WTC11 (cell line): ENCODE measurements around the gene TNFAIP2. TPM values are rescaled to one million over a fixed set of nuclear protein-coding genes. Genes with fewer than 3 reads are reported as not detected.

ENCODE experiments used
- ATAC-seq: fragments of 200-7000 bp; cut with Tn5 transposase; 2 replicates; pipeline ENCODE4 v1.10.0; 2021; ENCODE audit warnings: mild to moderate bottlenecking, moderate library complexity
- CTCF ChIA-PET: fragments of 300-600 bp; sonication (Branson Sonifier 250); formaldehyde crosslinking; loops from one replicate; lab custom pipeline; 2021; ENCODE audit warnings: antibody characterized with exemption; lab: Charles Lee
- POLR2A ChIA-PET: fragments of 350-600 bp; sonication (Branson Sonifier 250); formaldehyde crosslinking; loops from one replicate; lab custom pipeline; 2021; ENCODE audit warnings: antibody characterized with exemption; lab: Charles Lee
- DNase-seq: peaks from one replicate; pipeline ENCODE4 v3.0.0; 2021; ENCODE audit warnings: low spot score
- H3K27ac Mint-ChIP-seq: 2 replicates; pipeline ENCODE4 v1.8.0; 2021; ENCODE audit warnings: mixed read lengths
- H3K27me3 Mint-ChIP-seq: 2 replicates; pipeline ENCODE4 v1.8.0; 2021; ENCODE audit warnings: low read depth, mild to moderate bottlenecking, moderate library complexity, mixed read lengths
- H3K36me3 Mint-ChIP-seq: 2 replicates; pipeline ENCODE4 v1.8.0; 2021; ENCODE audit warnings: mixed read lengths
- H3K4me1 Mint-ChIP-seq: 2 replicates; pipeline ENCODE4 v1.8.0; 2022; ENCODE audit warnings: mixed read lengths
- H3K4me3 Mint-ChIP-seq: 2 replicates; pipeline ENCODE4 v1.8.0; 2021; ENCODE audit warnings: mild to moderate bottlenecking, moderate library complexity, mixed read lengths
- H3K9me3 Mint-ChIP-seq: 2 replicates; pipeline ENCODE4 v1.8.0; 2021; ENCODE audit warnings: mixed read lengths
- ETV6 ChIP-seq: sonication (generic); formaldehyde crosslinking; IDR thresholded peaks from 2 replicates; pipeline ENCODE4 v1.8.1; 2022; ENCODE audit warnings: mild to moderate bottlenecking, missing genetic modification reagents
- FOXK1 ChIP-seq: sonication (generic); formaldehyde crosslinking; IDR thresholded peaks from 2 replicates; pipeline ENCODE4 v1.8.0; 2022; ENCODE audit warnings: mild to moderate bottlenecking, moderate library complexity, missing genetic modification reagents
- MXD4 ChIP-seq: fragments of 250-450 bp; sonication (Bioruptor Pico); IDR thresholded peaks from 2 replicates; pipeline ENCODE4 v1.8.0; 2021; ENCODE audit warnings: mild to moderate bottlenecking, moderate library complexity, borderline replicate concordance
- NFE2L1 ChIP-seq: sonication (generic); formaldehyde crosslinking; IDR thresholded peaks from 2 replicates; pipeline ENCODE4 v1.8.1; 2023; ENCODE audit warnings: missing genetic modification reagents
- NR2C2 ChIP-seq: sonication (generic); formaldehyde crosslinking; IDR thresholded peaks from 2 replicates; pipeline ENCODE4 v1.8.0; 2022; ENCODE audit warnings: mild to moderate bottlenecking, missing genetic modification reagents
- PRDM15 ChIP-seq: sonication (generic); formaldehyde crosslinking; IDR thresholded peaks from 2 replicates; pipeline ENCODE4 v1.8.0; 2022; ENCODE audit warnings: missing genetic modification reagents
- PREB ChIP-seq: sonication (generic); formaldehyde crosslinking; IDR thresholded peaks from 2 replicates; pipeline ENCODE4 v1.8.1; 2022; ENCODE audit warnings: mild to moderate bottlenecking, missing genetic modification reagents, moderate library complexity, borderline replicate concordance
- RORB ChIP-seq: fragments of 250-450 bp; sonication (Bioruptor Pico); IDR thresholded peaks from 2 replicates; pipeline ENCODE4 v1.9.0; 2021; ENCODE audit warnings: mild to moderate bottlenecking
- ZBTB21 ChIP-seq: sonication (generic); formaldehyde crosslinking; IDR thresholded peaks from 2 replicates; pipeline ENCODE4 v1.8.1; 2023; ENCODE audit warnings: mild to moderate bottlenecking, missing genetic modification reagents, borderline replicate concordance
- ZNF219 ChIP-seq: sonication (generic); formaldehyde crosslinking; IDR thresholded peaks from 2 replicates; pipeline ENCODE4 v1.8.0; 2023; ENCODE audit warnings: missing genetic modification reagents, mild to moderate bottlenecking, borderline replicate concordance
- ZNF263 ChIP-seq: sonication (generic); formaldehyde crosslinking; IDR thresholded peaks from 2 replicates; pipeline ENCODE4 v1.8.1; 2022; ENCODE audit warnings: low read depth, mild to moderate bottlenecking, moderate library complexity, missing genetic modification reagents
- ZNF281 ChIP-seq: sonication (generic); formaldehyde crosslinking; IDR thresholded peaks from 2 replicates; pipeline ENCODE4 v1.8.0; 2023; ENCODE audit warnings: mild to moderate bottlenecking, missing genetic modification reagents
- ZNF396 ChIP-seq: fragments of 250-450 bp; sonication (Bioruptor Pico); IDR thresholded peaks from 2 replicates; pipeline ENCODE4 v1.8.0; 2021; ENCODE audit warnings: mild to moderate bottlenecking, moderate library complexity, borderline replicate concordance
- ZNF416 ChIP-seq: fragments of 250-450 bp; sonication (Bioruptor Pico); IDR thresholded peaks from 2 replicates; pipeline ENCODE4 v1.9.0; 2021; ENCODE audit warnings: mild to moderate bottlenecking, inconsistent platforms
- ZNF423 ChIP-seq: fragments of 250-450 bp; sonication (Bioruptor Pico); IDR thresholded peaks from 2 replicates; pipeline ENCODE4 v2.1.2; 2022; ENCODE audit warnings: mild to moderate bottlenecking, moderate library complexity
- ZNF425 ChIP-seq: fragments of 250-450 bp; sonication (Bioruptor Pico); conservative IDR thresholded peaks from 2 replicates; pipeline ENCODE4 v1.9.0; 2021; ENCODE audit warnings: mild to moderate bottlenecking
- total RNA-seq: library from RNA; stranded (reverse); gene quantifications from 3 replicates; pipeline ENCODE4 v1.2.3, GENCODE V29; 2021

Gene TNFAIP2
- total RNA-seq, 1 experiment from 2014 or later = 24.1 TPM

- TF ChIP-seq ZNF416 (no peak), PREB (CRISPR knock-in tag) (no peak), MXD4 (CRISPR knock-in tag) (no peak), NR2C2 (no peak), ETV6 (no peak), ZNF219 (CRISPR knock-in tag) (no peak)
These were observed 32.6 kb downstream of the TNFAIP2 start (continued) for GRCh38 chr14:103155826-103156394.

- H3K9me3 Mint-ChIP-seq = peaks cover 2% of the 10 kb centered on the region; the same call in 1 of the 2 replicates
- POLR2A ChIA-PET = interaction anchor here (0.6 kb wide), 2 partner anchors 97 to 820 kb away, joined by 3 to 4 read pairs; no protein-coding TSS in a partner anchor
- H3K4me1 Mint-ChIP-seq = 0 out of 2 replicates have a peak, but pooled peaks cover 6% of the 10 kb centered on the region
- CTCF ChIA-PET = interaction anchor here (0.6 to 3.0 kb wide), 9 partner anchors 15 to 125 kb away, joined by 3 to 25 read pairs (median 5); no protein-coding TSS in a partner anchor
- no peaks in the 10 kb centered on the region for H3K27me3 Mint-ChIP-seq
- ATAC-seq = peak; percentile 71
- no peak for TF ChIP-seq ZNF425 (CRISPR knock-in tag)
- no peak for TF ChIP-seq FOXK1 (CRISPR knock-in tag)
- TF ChIP-seq ZNF423 (CRISPR knock-in tag) = no peak
- TF ChIP-seq RORB = no peak
- TF ChIP-seq ZNF263 (CRISPR knock-in tag) = 0 out of 2 replicates have a peak, but pooled peaks have one; percentile 25
- no peak for TF ChIP-seq ZBTB21
- no peak for TF ChIP-seq PREB (CRISPR knock-in tag)
- peak; percentile 74 for TF ChIP-seq PRDM15 (CRISPR knock-in tag)
- TF ChIP-seq ZNF396 (CRISPR knock-in tag) = no peak
- no peak for TF ChIP-seq ZNF281
- TF ChIP-seq NFE2L1 (CRISPR knock-in tag) = no peak
- no peak overlapping the region for H3K4me3 Mint-ChIP-seq
- H3K36me3 Mint-ChIP-seq = no peaks in the 10 kb centered on the region
- DNase-seq = peak; percentile 24
- 0 out of 2 replicates have a peak overlapping the region, but pooled peaks have one; percentile 45 for H3K27ac Mint-ChIP-seq
These were observed 33.6 kb downstream of the TNFAIP2 start for GRCh38 chr14:103156651-103157378.
